Stimulated activated CD4-positive, alpha-beta T cell treated with anti-CD3 and anti-CD28 coated beads, TNF-alpha, amount 100 ng/mL, for 4 hours (primary cell): Measurements from ENCODE around the gene SMAD7.
"Not testable (repeated sequence)": the region's sequence is repeated elsewhere in the genome, so short reads cannot be mapped to it uniquely, and the experiment has no call there.

Experiments used
- DNase-seq, 3 experiments: peaks; one replicate each; pipeline ENCODE4 v3.0.0-alpha.2; 2020; ENCODE audit warnings: low read depth in 3 of 3

The SMAD7 gene

DNA sequence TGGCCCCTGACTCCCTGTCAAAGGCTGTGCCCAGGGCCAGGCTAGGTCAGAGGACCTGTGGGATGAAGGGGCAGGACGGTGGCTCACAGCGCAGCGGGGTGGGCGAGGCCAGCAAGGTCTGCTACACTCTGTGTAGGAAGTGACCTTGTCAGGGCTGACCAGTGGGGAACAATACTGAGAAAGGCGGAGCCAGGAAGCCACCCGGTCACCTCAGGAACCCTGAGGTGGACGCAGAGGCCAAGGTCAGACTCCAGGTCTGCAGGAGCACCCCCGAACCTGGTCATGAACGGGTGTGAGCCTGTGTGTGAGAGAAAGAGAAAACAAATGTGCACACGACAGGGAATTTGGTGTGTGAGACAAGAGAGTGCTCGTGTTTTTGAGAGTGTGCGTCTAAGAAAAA, 72.3 kb downstream of the SMAD7 start:
- DNase-seq: no peak

DNA sequence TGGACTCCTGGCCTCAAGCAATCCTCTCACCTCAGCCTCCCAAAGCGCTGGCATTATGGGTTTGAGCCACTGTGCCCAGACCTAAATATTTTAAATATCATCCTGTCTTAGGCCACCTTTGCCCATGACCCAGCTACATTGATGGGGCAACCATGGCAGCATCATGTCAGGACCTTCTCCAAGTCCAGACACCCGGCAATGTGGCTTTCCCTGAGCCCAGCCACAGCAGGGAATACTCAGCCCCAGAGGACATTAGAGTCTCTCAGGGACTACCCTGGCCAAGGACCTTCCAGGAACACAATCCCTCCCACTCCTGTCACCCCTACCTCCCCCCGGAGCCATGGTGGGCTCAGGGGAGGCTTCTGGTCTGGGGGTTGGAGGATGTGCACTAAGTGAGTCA, 72.8 kb downstream of the SMAD7 start:
- no peak for DNase-seq

DNA sequence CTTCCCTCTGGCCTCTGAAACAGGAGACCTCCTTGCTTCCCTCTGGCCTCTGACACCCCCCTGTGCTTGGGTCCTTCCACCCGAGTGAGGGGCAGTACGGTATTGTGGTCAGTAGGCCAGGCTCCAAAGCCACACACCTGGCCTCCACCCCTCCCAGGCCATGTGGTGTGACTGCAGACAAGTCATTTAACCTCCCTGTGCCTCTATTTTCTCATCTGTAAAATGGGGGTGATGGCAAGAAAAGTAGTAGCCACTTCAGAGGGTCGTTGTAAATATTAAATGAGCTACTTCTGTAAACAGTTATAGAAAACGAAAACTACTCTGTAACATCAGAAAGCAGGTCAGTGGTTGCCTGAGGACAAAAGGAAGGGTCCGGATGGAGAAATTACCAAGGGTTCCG, 74.2 kb downstream of the SMAD7 start:
- no peak for DNase-seq

DNA sequence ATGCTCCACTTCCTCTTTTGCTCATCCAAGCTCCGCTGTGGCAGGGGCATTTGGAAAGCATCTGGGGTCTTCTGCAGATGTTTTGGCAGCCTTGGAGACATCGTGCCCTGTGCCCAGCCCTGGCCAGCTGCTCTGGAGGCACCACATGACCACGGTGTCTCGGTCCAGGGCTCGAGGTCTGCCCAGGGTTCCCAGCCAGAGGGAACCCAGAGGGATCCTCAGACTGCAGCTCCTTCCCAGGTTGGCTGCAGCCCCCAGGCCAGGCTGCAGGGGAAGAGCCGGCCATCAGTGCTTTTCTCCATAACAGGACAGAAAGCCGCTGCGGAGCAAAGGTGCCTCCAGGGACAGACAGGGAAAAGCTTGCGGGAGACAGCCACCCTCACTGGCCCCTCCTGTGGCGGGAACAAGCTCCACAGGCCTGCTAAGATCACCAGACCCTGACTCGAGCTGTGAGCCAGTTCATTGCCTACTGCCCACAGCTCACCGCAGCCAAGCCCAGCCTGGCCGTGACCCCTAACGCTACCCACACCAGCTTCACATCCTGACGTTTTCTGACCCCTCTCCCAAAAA, 74.7 kb downstream of the SMAD7 start:
- no peak for DNase-seq

DNA sequence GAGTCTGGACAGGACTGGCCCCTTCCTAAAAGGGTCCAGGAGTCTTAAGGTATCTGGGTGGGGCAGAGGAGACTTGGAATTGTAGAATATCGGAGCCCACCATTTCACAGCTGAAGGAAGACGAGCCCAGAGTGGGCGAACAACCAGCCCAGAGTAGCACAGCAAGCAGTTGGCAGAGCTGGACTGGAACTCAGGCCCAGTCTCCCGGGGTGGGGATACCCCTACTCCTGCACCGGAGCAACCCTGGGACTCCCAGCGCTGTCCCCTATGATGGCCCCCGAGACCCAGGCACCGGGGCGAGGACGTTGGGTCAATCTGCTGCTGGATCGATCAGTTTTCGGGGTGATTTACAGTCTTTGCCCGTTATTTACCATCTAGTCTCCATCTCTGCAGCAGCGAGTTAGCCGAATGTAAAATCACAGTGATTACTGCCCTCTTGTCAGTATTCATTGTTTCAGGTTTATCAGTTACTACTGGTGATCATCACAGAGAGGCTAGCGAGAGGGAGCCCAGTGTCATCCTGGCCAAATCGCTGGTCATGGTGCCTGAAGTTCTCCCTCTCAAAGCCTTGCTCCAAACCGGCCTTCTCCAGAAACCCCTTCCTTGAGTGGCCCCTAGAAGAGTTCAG, 75.3 kb downstream of the SMAD7 start:
- no peak for DNase-seq

DNA sequence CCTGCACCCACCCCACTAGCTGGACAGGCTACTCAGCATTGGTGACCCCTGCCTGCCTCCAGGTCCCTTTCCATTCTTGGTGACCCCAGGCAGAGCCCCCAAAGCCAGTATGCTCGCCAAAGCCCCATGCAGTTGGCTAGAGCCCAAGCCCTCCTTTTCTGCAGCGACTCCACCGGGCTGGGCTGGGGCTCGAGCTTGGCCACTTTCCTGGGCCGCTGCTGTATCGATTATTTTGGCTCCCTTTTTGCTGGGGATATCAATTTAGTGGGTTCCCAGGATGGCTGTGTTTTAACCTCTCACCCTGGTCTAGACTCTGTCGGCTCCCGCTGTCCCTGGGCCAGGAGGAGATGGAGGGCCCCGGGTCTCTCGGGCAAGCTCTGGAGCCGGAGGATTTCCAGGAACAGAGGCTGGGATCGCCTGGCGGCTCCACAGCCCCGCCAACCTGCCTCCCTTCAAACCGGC, 76.0 kb downstream of the SMAD7 start:
- DNase-seq: no peak

DNA sequence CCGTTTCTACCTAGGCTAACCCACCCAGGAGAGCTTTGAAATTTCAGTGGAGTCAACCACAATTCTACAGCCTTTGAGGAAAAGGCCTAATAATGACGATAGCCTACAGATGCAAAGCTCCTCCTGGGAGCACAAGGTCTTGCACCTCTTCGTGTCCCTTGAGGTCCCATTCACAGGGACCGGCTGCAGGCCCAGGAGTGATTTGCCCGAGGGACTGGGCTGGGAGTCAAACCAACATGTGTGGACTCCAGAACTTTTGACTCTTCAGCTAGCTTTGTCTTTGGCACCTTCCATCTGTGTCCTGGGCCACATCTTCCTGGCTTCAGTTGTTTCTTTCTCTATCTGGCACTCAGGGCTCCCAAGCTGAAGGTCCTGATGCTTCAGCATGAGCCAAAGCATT, 76.5 kb downstream of the SMAD7 start:
- DNase-seq: no peak

DNA sequence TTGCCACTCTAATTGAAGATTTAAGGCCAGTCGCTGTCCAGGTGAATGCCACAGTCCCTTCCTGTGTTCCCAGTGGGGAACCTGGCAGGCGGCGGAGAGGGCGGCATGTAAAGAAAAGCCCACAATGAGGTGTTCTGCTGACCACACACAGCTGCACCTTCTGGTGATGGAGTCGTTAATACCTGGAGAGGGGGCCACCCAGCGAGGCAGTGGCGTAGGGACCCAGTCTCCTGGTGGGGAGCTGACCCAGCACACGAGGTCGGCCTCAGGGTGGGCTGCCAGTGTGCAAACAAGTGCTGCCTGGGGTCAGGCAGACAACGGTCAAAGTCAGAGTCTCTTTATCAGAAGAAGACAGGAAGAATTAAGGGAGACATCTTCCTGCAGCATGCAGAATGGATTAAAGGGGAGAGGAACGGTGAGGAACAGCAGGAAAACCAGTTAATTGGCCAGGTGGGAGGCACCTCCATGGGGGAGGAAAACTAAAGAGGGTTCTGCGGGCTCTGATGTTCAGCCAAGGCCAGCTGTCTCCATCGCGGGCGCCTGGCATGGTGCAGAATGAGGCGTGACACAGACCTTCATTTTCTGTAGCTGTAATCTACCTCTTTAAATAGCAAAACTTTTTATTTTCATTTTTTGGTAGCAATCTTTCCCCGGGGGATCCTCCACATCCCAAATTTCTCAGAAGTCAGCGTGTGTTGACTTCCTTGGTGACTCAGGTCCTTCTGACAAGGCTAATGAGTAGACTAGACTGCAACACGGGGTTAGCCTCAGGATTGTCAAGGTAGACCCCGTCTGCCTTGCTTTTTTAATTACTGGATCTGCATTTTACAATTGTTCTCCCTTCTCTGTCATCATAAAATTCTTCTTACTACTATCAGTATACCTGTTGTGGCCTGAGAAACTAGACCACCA, 78.3 kb downstream of the SMAD7 start:
- no peak for DNase-seq

DNA sequence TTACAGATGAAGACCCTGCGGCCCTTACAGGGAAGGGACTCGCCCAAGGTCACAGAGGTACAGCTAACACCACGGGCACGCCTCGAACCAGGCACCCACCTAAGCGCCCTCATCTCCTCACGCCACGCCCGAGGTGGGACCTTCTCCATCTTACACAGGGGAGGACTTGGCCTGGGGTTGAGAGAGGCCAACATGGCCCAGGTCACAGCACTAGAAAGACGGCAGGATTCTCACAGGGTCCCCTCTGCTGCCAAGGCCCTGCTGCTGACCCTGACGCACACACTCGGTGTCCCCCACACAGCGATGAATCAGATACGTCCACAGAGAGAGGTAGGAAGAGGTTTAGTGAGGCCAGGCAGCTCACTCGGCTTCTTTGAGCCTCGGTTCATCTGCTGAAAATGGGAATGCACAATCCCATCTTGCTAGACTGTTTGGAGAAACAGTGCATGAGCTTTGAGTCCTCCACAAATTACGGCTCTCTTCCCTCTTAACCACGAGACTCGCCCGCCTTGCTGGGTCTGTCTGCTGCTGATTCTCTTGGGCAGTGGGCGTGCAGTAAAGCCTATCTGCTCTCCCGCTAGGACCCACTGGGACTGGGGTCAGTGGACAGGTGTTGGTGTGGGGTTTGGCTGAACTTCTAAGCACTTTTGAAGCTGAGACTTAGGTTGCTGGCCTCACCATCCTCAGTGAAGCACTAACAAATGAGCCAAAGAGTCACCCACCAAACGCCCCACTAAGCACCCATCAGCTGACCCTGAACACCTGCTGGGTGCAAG, 79.2 kb downstream of the SMAD7 start:
- no peak for DNase-seq

DNA sequence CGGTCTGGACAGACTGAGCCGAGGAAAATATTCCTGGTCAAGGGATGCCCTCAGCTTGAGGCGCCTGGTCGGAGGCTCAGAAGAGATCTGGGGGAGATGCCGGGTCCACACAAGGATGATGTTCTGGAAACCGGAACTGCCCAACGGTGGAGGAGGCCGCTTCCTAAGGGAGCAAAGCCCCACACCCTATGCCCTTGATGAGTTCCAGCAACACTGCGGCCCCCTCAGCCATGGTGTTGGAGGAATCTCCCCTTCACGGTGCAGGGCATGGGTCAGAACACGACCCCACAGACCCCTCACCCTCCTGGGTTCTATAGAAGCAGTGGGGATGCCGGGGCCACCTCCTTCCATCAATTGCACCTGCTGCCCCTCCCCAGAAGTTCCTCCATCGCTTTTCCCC, 79.8 kb downstream of the SMAD7 start:
- DNase-seq: not testable (repeated sequence)
